DMS153 (cell line): ENCODE results near the gene PPIE.
A peak's percentile ranks its signal among the peaks of the same experiment; 100 is the strongest.
"Not testable (repeated sequence)": the region's sequence is repeated elsewhere in the genome, so short reads cannot be mapped to it uniquely, and the experiment has no call there.

Experiments
- DNase-seq: peaks from one replicate; lab custom pipeline; 2025; lab: John Stamatoyannopoulos, UW

Gene PPIE

GRCh38 chr1:39777896-39778295 is 39.2 kb downstream of the PPIE start:
- not testable (repeated sequence) for DNase-seq

GRCh38 chr1:39778463-39779099 is 39.9 kb downstream of the PPIE start:
- not testable (repeated sequence) for DNase-seq

GRCh38 chr1:39779137-39779536 is 40.5 kb downstream of the PPIE start:
- DNase-seq = no peak

GRCh38 chr1:39779821-39780220 is 41.1 kb downstream of the PPIE start:
- DNase-seq = no peak

GRCh38 chr1:39781349-39781715 is 42.6 kb downstream of the PPIE start:
- no peak for DNase-seq

GRCh38 chr1:39782103-39782502 is 43.4 kb downstream of the PPIE start:
- DNase-seq = no peak

GRCh38 chr1:39782685-39783084 is 44.0 kb downstream of the PPIE start:
- not testable (repeated sequence) for DNase-seq

- DNase-seq = not testable (repeated sequence)
Measured at GRCh38 chr1:39786303-39787107, 47.8 kb downstream of the PPIE start.

GRCh38 chr1:39787108-39787375 is 48.4 kb downstream of the PPIE start:
- not testable (repeated sequence) for DNase-seq

- no peak for DNase-seq
Measured at GRCh38 chr1:39787468-39787867, 48.8 kb downstream of the PPIE start.

- DNase-seq = not testable (repeated sequence)
Measured at GRCh38 chr1:39787964-39788363, 49.3 kb downstream of the PPIE start.

- no peak for DNase-seq
Measured at GRCh38 chr1:39788426-39788757, 49.7 kb downstream of the PPIE start.

- peak; percentile 73 for DNase-seq
Measured at GRCh38 chr1:39788758-39789570, 50.3 kb downstream of the PPIE start, which contains the start of gene BMP8B. Gene BMP8B, minus strand, starts transcription at chr1:39788865. Its CDS starts 380 bp downstream, at chr1:39788485.

GRCh38 chr1:39789571-39790110 is 51.0 kb downstream of the PPIE start:
- no peak for DNase-seq

GRCh38 chr1:39791838-39792237 is 53.2 kb downstream of the PPIE start:
- no peak for DNase-seq

GRCh38 chr1:39795651-39796050 is 57.0 kb downstream of the PPIE start:
- DNase-seq = no peak

- DNase-seq = peak; percentile 83
Measured at GRCh38 chr1:39798859-39799769, 60.4 kb downstream of the PPIE start.

GRCh38 chr1:39799770-39800470 is 61.2 kb downstream of the PPIE start:
- DNase-seq = peak; percentile 78

GRCh38 chr1:39800471-39800835 is 61.8 kb downstream of the PPIE start:
- DNase-seq = no peak

GRCh38 chr1:39802496-39803260 is 64.0 kb downstream of the PPIE start:
- no peak for DNase-seq
